ENCODE data around the gene ZGLP1. TPM values are rescaled to one million over a fixed set of nuclear protein-coding genes. Genes with fewer than 3 reads are reported as not detected.

The ZGLP1 gene
- total RNA-seq, 1 experiment from 2014 or later: 5.0 TPM

GRCh38 chr19:10259162-10259905 is 50.3 kb downstream of the ZGLP1 start:
- H3K36me3 ChIP-seq (ENCODE audit: control insufficient read depth in 1 of 2, insufficient read depth in 2 of 2, low read length in 2 of 2): peaks cover 13 to 28% of the 10 kb centered on the region in 2 experiments
- H3K4me1 ChIP-seq (ENCODE audit: control insufficient read depth in 1 of 2, insufficient read depth in 2 of 2, low read length in 2 of 2): peaks cover 24 to 32% of the 10 kb centered on the region in 2 experiments
- no peak for TF ChIP-seq CEBPB (IDR thresholded peaks at IDR 0.05; ENCODE audit: low read depth)
- TF ChIP-seq YY1 (IDR thresholded peaks at IDR 0.05; ENCODE audit: extremely low read depth, insufficient replicate concordance, low read depth, low read length): no peak
- no peak for TF ChIP-seq POLR2A (IDR thresholded peaks at IDR 0.05; ENCODE audit: borderline replicate concordance, extremely low read depth, insufficient read depth, insufficient read length)
- no peak for TF ChIP-seq POLR2AphosphoS5 (IDR thresholded peaks at IDR 0.05; ENCODE audit: low read depth, low read length)
- peak; percentile 82 for TF ChIP-seq RAD21 (IDR thresholded peaks at IDR 0.05; ENCODE audit: low read depth)
- TF ChIP-seq JUND (IDR thresholded peaks at IDR 0.05): no peak
- no peak for TF ChIP-seq FOSL1 (IDR thresholded peaks at IDR 0.05; ENCODE audit: low read depth)
- TF ChIP-seq EZH2phosphoT487 (IDR thresholded peaks at IDR 0.05; ENCODE audit: borderline replicate concordance): no peak
- TF ChIP-seq SRF (IDR thresholded peaks at IDR 0.05; ENCODE audit: low read depth): no peak
- peak; percentile 77 to 86 (median 80) for TF ChIP-seq CTCF (IDR thresholded peaks at IDR 0.05 in 2 of 3, conservative IDR thresholded peaks at IDR 0.05 in 1 of 3; ENCODE audit: borderline replicate concordance in 1 of 3, insufficient read depth in 1 of 3, low read depth in 2 of 3, low read length in 2 of 3)
- TF ChIP-seq SIN3A (IDR thresholded peaks at IDR 0.05; ENCODE audit: low read depth): no peak
- no peak for TF ChIP-seq TCF7L2 (IDR thresholded peaks at IDR 0.05; ENCODE audit: borderline replicate concordance, extremely low read depth, insufficient read depth, insufficient read length)
- no peak for TF ChIP-seq ELF1 (IDR thresholded peaks at IDR 0.05; ENCODE audit: borderline replicate concordance, low read depth)
- TF ChIP-seq ZBTB33 (IDR thresholded peaks at IDR 0.05; ENCODE audit: extremely low read depth, insufficient replicate concordance, low read length): no peak
- no peak for TF ChIP-seq ZNF274 (IDR thresholded peaks at IDR 0.05; ENCODE audit: low read depth, low read length)
- TF ChIP-seq MAX (IDR thresholded peaks at IDR 0.05): no peak
- no peak for TF ChIP-seq CBX3 (IDR thresholded peaks at IDR 0.05; ENCODE audit: low read depth)
- H2AFZ ChIP-seq (ENCODE audit: low read depth, low read length, poor library complexity, severe bottlenecking): no peak overlapping the region
- H3K4me2 ChIP-seq (ENCODE audit: low read length): peak overlapping the region; percentile 74
- H3K9me3 ChIP-seq (ENCODE audit: control insufficient read depth in 1 of 2, insufficient read depth in 1 of 2, low read depth in 1 of 2, low read length in 2 of 2): no peaks in the 10 kb centered on the region
- CTCF ChIA-PET: interaction anchor here (0.6 to 7.7 kb wide), 29 partner anchors 9 to 442 kb away, joined by 3 to 233 read pairs (median 5); partner anchors contain the start of genes CDC37, DNMT1, ICAM1 and ICAM5
- intact Hi-C loops (cut with micrococcal nuclease): loop anchor here (1.0 kb wide), 1 partner anchor 130 kb away; no protein-coding TSS in a partner anchor
- peak; percentile 82 for DNase-seq (ENCODE audit: low read depth, low spot score)
- no TSS peak for BruUV-seq (replicated peaks)
- peak; percentile 71 for ATAC-seq
- H3K27ac ChIP-seq (ENCODE audit: low read depth, low read length): peak overlapping the region; percentile 56
- no peak overlapping the region for H3K4me3 ChIP-seq (replicated peaks in 1 of 2; ENCODE audit: low read depth in 1 of 2, low read length in 2 of 2)
- RAD21 ChIA-PET (ENCODE audit: low non-redundant PET in 1 of 2, low total read pairs in 2 of 2, uncharacterized antibody in 2 of 2, unreplicated experiment in 2 of 2): interaction anchor here (0.6 to 2.4 kb wide), 12 partner anchors 10 to 166 kb away, joined by 3 to 22 read pairs (median 4); partner anchors contain the start of genes ICAM1 (in 1 of the 2) and ICAM5 (in 1 of the 2)
- POLR2A ChIA-PET: interaction anchor here (0.9 to 2.3 kb wide), 6 partner anchors 10 to 130 kb away, joined by 3 to 11 read pairs (median 5); partner anchors contain the start of genes ICAM5, S1PR2 and TYK2
- H3K27me3 ChIP-seq (ENCODE audit: insufficient read depth, low read length): no peaks in the 10 kb centered on the region
- no peaks in the 10 kb centered on the region; the same call in 1 of the 2 replicates for H4K20me1 ChIP-seq (ENCODE audit: insufficient read depth)
- peak overlapping the region; percentile 49; the same call in 1 of the 2 replicates for H3K9ac ChIP-seq (ENCODE audit: low read length)
- H3K9me2 ChIP-seq (ENCODE audit: insufficient read depth): no peaks in the 10 kb centered on the region
- peaks cover 6% of the 10 kb centered on the region; the same call in 1 of the 2 replicates for H3K79me2 ChIP-seq (ENCODE audit: insufficient read depth, low read length)

All from HCT116 (cell line).